CD4-positive, alpha-beta T cell treated with Interleukin-6 for 4 hours (primary cell): ENCODE data around the gene CEACAM19.
"Not testable (repeated sequence)": the region's sequence is repeated elsewhere in the genome, so short reads cannot be mapped to it uniquely, and the experiment has no call there.

Source experiments
- DNase-seq: peaks from one replicate; pipeline ENCODE4 v3.0.0-alpha.2; 2020; ENCODE audit warnings: mixed read lengths

Gene CEACAM19

DNA sequence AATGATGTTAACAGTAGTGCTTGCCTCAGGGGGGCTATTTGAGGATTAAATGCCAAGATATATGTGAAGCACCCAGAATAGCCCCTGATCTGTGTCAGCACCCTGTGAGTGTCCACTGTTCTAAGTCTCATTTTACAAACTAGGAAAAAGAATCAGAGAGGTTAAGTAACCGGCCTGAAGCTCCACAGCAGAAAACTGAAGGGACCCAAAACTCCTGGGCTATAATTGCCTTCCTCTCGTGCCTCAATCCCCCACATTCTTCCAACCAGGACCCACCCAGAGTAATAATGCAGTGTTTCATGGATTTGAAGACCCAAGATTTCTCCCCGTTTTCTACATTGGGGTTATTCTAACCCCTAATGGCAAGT is 25.2 kb upstream of the CEACAM19 start:
- no peak for DNase-seq

- DNase-seq: no peak
Measured at GRCh38 chr19:44647144-44647543, 24.1 kb upstream of the CEACAM19 start.

DNA sequence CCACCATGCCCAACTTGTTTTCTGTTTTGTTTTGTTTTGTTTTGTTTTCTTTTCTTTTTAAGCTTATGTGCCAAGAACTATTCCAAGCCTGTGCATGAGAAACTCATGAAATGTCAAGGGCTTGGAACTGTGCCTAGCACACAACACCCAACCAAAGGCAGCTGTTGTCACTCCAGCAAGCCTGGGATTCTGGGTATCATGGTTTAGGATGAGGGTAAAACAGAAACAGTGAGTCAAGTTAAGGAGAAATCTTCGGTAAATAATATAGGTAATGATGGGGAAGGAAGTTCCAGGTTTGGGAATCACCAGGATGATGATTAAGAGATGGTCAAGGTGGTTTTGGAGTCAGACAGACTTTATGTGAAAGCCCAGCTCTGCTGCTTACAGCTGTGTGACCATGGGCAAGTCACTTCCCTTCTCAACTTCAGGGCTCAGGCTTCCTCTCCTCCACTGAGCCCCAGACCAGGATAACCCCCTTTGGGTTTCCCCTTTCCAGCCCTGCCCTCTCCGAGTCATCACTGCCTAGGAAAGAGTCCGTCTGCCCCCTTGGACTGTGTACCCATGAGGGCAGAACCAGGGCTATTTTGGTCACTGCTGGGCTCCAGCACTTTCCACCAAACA is 22.5 kb upstream of the CEACAM19 start:
- DNase-seq: no peak

GRCh38 chr19:44649578-44650145 is 21.6 kb upstream of the CEACAM19 start:
- no peak for DNase-seq

- DNase-seq: no peak
Measured at GRCh38 chr19:44653343-44653742, 17.9 kb upstream of the CEACAM19 start.

- DNase-seq: peak; percentile 70
Measured at GRCh38 chr19:44653977-44654774, 17.1 kb upstream of the CEACAM19 start.

- DNase-seq: peak; percentile 69
Measured at GRCh38 chr19:44657211-44657921, 13.9 kb upstream of the CEACAM19 start.

- DNase-seq: no peak
Measured at GRCh38 chr19:44658069-44658733, 13.1 kb upstream of the CEACAM19 start.

GRCh38 chr19:44660081-44660480 is 11.2 kb upstream of the CEACAM19 start:
- no peak for DNase-seq

DNA sequence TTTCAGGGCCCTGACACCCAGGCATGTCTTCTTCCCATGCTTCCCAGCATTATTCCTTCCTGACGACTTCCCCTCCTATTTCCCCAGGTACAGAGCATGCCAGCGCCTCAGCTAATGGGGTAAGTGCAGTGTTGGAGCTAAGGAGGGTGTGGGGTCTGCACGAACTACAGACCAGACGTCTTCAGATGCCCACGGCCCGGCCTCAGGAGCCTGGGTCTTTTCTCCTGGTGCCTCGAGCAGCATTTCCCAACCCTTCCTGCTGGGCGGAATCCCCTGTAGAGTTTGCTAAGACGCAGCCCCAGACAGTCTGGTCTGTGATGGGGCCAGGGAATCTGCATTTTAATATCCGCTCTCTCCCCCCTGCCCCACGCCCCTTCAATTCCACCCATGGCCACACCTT is 10.1 kb upstream of the CEACAM19 start:
- no peak for DNase-seq

- no peak for DNase-seq
Measured at GRCh38 chr19:44661904-44662303, 9.4 kb upstream of the CEACAM19 start.

GRCh38 chr19:44662691-44663385 is 8.4 kb upstream of the CEACAM19 start:
- no peak for DNase-seq

DNA sequence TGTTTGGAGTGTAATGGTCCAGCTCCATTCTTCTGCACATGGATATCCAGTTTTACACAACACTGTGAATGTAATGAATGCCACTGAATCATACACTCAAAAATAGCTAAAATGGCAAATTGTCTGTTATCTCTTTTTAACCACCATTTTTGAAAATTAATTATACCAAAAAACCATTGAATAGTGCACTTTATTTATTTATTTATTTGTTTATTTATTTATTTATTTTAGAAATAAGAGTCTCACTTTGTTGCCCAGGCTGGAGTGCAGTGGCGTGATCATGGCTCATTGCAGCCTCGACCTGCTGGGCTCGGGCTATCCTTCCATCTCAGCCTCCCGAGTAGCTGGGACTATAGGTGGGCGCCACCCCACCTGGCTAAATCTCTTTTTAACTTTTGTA is 7.3 kb upstream of the CEACAM19 start:
- no peak for DNase-seq

DNA sequence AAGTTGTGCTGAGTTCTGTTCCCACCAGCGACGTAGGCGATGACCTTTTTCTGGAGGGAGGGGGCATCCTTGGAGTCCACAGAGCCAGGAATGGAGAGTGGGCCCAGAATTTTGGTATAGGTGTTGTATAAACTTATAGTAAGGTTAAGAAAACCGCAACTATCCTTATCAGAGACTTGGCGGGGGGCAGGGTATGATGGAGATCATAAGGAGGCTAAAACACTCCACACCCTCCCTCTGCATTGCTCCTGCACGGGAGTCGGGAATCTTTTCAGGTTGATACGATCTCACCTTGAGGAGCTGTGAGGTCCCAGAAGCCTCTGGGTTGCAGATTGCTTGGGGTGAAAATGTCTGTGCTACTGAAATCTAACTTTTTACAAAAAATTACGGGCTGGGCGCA is 6.3 kb upstream of the CEACAM19 start:
- DNase-seq: no peak

- no peak for DNase-seq
Measured at GRCh38 chr19:44666852-44667556, 4.3 kb upstream of the CEACAM19 start.

GRCh38 chr19:44668985-44669764 is 2.1 kb upstream of the CEACAM19 start:
- no peak for DNase-seq

GRCh38 chr19:44670027-44670426 is 1.3 kb upstream of the CEACAM19 start:
- not testable (repeated sequence) for DNase-seq

DNA sequence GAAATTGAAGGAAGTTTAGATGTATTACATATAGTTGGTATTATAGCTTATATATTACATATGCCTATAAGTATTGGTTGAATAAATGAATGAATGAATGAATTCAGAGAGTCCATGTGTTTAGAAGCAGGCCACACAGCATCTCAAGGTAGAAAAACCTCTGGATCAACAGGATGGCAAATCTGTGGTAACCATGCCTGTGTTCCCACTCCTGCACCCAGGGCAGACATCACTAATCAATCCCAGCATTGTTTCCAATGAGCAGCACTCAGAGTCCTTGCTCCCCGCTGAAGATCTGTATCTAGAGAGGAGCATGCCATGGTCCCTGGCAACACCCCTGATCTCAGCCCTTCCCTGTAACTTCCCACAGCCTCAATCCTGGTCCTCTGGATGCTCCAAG is 944 bp downstream of the CEACAM19 start:
- no peak for DNase-seq

DNA sequence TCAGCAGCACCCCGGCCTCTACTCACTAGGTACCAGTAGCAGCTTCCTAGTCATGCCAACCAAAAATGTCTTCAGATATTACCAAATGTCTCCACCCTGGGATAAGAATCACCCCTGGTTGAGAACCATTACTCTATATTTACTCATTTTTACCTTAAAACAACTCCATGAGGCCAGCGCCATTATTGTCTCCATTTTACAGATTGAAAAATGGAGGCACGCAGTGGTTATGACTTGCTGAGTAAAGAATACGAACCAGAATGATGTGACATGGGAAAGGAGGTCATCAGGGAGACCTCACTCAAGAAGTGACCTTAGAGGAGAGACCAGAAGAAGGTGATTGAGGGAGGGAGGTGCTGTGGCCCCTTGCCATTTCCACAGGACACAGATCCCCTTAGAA is 2.2 kb downstream of the CEACAM19 start:
- DNase-seq: no peak

- DNase-seq: no peak
Measured at GRCh38 chr19:44675521-44675920, 4.2 kb downstream of the CEACAM19 start.
